Adrenal gland (tissue), 12 donors: ENCODE results near the gene NELFCD. TPM values are rescaled to one million over a fixed set of nuclear protein-coding genes. Genes with fewer than 3 reads are reported as not detected.
"Not testable (repeated sequence)": the region's sequence is repeated elsewhere in the genome, so short reads cannot be mapped to it uniquely, and the experiment has no call there.

Source experiments
- DNase-seq, 7 donors: peaks; one replicate each; pipeline ENCODE4 v3.0.0-alpha.2; 2019 to 2020
- H3K27ac ChIP-seq, 5 donors: fragments of 200-600 bp; sonication (generic) in 4 of 5; 1 replicate in 3 of 5; 2 replicates in 2 of 5; pipeline versions ENCODE4 v1.5.1 to v1.8.0; 2016 to 2020; ENCODE audit warnings: mild to moderate bottlenecking in 1 of 5
- H3K27me3 ChIP-seq: fragments of 200-600 bp; 2 replicates; pipeline ENCODE4 v1.8.0; 2021
- H3K36me3 ChIP-seq, 2 donors: fragments of 200-600 bp; replicated peaks in 1 of 2; 1 replicate in 1 of 2; 2 replicates in 1 of 2; pipeline versions ENCODE4 v1.5.1 to v1.8.0; 2018 to 2022
- H3K4me1 ChIP-seq, 2 donors: fragments of 200-600 bp; replicated peaks in 1 of 2; 1 replicate in 1 of 2; 2 replicates in 1 of 2; pipeline versions ENCODE4 v1.5.1 to v1.8.0; 2018 to 2021
- H3K4me3 ChIP-seq, 4 donors: fragments of 200-600 bp; sonication (generic) in 3 of 4; one replicate each; pipeline ENCODE4 v1.5.1; 2016 to 2018
- H3K9me3 ChIP-seq, 3 donors: fragments of 200-600 bp; sonication (generic) in 1 of 3; replicated peaks in 1 of 3; 1 replicate in 2 of 3; 2 replicates in 1 of 3; pipeline versions ENCODE4 v1.5.1 to v1.8.0; 2016 to 2021
- POLR2A ChIP-seq, 2 donors: fragments of 450-650 bp; IDR thresholded peaks; one replicate each; pipeline ENCODE4 v1.6.1; 2017; ENCODE audit warnings: antibody characterized with exemption in 2 of 2, mild to moderate bottlenecking in 2 of 2, moderate library complexity in 1 of 2
- WGBS, 4 donors: extraction: QIAGEN DNeasy Blood & Tissue Kit in 2 of 4; methylation state at CpG; one replicate each; pipeline versions ENCODE4 v1.1.5 to v1.1.7; 2013 to 2017; 5-methylcytosine and 5-hydroxymethylcytosine counted together
- intact Hi-C, 2 donors: fragments of 100-400 bp; cut with DNase I; formaldehyde crosslinking; loops; one replicate each; pipeline versions ENCODE4 v1.14.1 to v1.15.0; 2022 to 2023
- polyA plus RNA-seq, 3 donors: library from polyadenylated mRNA; stranded (reverse); fragments of 200-250 nt in 2 of 3; fragments of 350-450 nt in 1 of 3; fragmentation: Illumina TruSeq in 1 of 3; extraction: RNeasy Lipid Tissue Mini Kit (QIAGEN cat#74804) in 1 of 3; gene quantifications; one replicate each; pipeline ENCODE4 v1.2.3, GENCODE V29; 2013 to 2014
- total RNA-seq, 9 donors: library from RNA; depleted of rRNA in 4 of 9; stranded (reverse); fragments of >200 nt in 4 of 9; fragments of 120-200 nt in 1 of 9; fragmentation: NEBNext Ultra II Directional in 1 of 9; extraction: Animal tissue kit (Norgen Biotek cat#: 25700) in 1 of 9; gene quantifications; one replicate each; pipeline versions ENCODE4 v1.1.0 to v1.2.4, GENCODE V29; 2013 to 2023
- TF ChIP-seq, protein P1 (sequence below), 6 experiments: fragments of 450-650 bp in 4 of 6; fragments of 200-600 bp in 2 of 6; sonication (generic) in 1 of 6; IDR thresholded peaks; 1 replicate in 5 of 6; 2 replicates in 1 of 6; pipeline versions ENCODE4 v1.5.1 to v1.8.0; 2016 to 2021; ENCODE audit warnings: antibody characterized with exemption in 6 of 6, mild to moderate bottlenecking in 2 of 6, moderate library complexity in 1 of 6
- donor health status: healthy with polysubstance abuse.
- donor health status: Bipolar disorder and iron deficiency.
- donor health status: DM: yes; HTN: yes; CAD: no.
- donor health status: DM: no; HTN: no; CAD: no.
- donor health status: DM: no; HTN: no; CAD: no.
- donor health status: DM: yes; HTN: yes; CAD: no.

NELFCD gene
- total and polyA plus RNA-seq, 12 donors: 47.1 to 107 (median 75.0) TPM

DNA sequence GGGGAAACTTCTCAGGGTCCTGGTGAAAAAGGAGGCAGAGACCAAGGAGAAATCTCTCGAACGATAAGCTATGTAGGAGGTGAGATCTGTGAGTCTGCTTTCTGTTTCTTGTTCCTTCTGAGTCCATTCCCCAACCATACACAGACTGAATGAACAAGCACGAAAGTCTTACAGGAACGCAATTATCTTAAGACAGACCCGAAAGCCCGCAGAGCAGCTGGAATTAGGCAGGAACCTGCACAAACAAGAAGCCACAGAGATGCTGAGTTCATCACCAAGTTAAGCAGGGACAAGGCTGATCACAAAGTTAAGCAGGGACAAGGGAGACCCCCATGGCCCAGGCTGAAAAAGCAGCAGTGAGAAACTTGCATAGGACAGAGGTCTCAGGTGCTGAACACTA, 21.4 kb upstream of the NELFCD start:
- H3K27ac ChIP-seq: no peak overlapping the region
- intact Hi-C loops: no loop called here
- H3K4me3 ChIP-seq: no peak overlapping the region
- no peaks in the 10 kb centered on the region for H3K4me1 ChIP-seq
- no peak for DNase-seq
- H3K27me3 ChIP-seq: no peaks in the 10 kb centered on the region
- TF ChIP-seq POLR2A (IDR thresholded peaks at IDR 0.05): no peak
- TF ChIP-seq, protein P1, sequence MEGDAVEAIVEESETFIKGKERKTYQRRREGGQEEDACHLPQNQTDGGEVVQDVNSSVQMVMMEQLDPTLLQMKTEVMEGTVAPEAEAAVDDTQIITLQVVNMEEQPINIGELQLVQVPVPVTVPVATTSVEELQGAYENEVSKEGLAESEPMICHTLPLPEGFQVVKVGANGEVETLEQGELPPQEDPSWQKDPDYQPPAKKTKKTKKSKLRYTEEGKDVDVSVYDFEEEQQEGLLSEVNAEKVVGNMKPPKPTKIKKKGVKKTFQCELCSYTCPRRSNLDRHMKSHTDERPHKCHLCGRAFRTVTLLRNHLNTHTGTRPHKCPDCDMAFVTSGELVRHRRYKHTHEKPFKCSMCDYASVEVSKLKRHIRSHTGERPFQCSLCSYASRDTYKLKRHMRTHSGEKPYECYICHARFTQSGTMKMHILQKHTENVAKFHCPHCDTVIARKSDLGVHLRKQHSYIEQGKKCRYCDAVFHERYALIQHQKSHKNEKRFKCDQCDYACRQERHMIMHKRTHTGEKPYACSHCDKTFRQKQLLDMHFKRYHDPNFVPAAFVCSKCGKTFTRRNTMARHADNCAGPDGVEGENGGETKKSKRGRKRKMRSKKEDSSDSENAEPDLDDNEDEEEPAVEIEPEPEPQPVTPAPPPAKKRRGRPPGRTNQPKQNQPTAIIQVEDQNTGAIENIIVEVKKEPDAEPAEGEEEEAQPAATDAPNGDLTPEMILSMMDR (IDR thresholded peaks at IDR 0.05): no peak
- no peaks in the 10 kb centered on the region for H3K9me3 ChIP-seq
- no peaks in the 10 kb centered on the region for H3K36me3 ChIP-seq
- 73 to 86% (median 81%) methylated on average over 6 of the region's 6 CpGs for WGBS, 4 donors

DNA sequence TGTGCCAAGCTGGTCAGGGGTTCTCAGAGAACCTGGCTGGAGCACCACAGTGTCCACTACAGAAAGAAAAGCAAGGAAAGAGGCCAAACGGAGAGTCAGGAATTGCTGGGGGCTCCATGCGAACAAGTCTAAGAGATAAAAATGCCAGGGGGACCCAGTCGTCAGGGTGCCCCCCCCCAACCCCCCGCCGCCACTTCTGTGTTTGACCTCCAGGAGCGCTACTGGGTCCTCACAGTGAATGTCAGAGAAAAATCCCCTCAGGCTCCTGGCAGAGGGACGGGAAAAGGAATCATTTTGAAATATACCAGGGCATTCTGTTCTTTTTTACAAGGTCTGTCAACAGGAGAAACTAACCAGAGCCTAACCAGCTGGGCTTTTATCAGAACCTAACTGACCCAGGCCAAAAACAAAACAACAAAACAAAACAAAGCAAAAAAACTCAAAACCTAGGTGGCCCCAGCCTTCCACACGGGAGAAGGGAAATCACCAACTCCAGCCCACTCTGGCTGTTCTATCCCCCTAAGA, 17.9 kb upstream of the NELFCD start:
- Histone ChIP-seq H3K36me3 (no peaks in the 10 kb centered on the region), H3K27me3 (no peaks in the 10 kb centered on the region), H3K4me1 (no peaks in the 10 kb centered on the region), H3K27ac (no peak overlapping the region), H3K4me3 (no peak overlapping the region), H3K9me3 (no peaks in the 10 kb centered on the region)
- TF ChIP-seq POLR2A (IDR thresholded peaks at IDR 0.05): no peak
- WGBS, 4 donors: 59 to 77% (median 63%) methylated on average over 6 to 8 of the region's 8 CpGs
- DNase-seq: no peak
- intact Hi-C loops: no loop called here

DNA sequence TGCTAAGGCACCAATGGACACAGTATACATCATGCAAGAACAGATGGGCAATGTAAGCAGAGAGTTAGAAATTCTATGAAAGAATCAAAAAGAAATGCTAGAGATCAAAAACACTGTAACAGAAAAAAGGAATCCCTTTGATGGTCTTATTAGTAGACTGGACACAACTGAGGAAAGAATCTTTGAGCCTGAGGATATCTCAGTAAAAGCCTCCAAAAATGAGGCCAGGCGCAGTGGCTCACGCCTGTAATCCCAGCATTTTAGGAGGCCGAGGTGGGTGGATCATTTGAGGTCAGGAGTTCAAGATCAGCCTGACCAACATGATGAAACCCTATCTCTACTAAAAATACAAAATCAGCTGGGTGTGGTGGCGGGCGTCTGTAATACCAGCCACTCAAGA, 17.1 kb upstream of the NELFCD start:
- intact Hi-C loops, H3K36me3 ChIP-seq, H3K27me3 ChIP-seq, DNase-seq, H3K27ac ChIP-seq, H3K4me1 ChIP-seq, H3K4me3 ChIP-seq, H3K9me3 ChIP-seq: not testable (repeated sequence)
- 85 to 88% (median 86%) methylated on average over 5 of the region's 5 CpGs for WGBS, 4 donors

DNA sequence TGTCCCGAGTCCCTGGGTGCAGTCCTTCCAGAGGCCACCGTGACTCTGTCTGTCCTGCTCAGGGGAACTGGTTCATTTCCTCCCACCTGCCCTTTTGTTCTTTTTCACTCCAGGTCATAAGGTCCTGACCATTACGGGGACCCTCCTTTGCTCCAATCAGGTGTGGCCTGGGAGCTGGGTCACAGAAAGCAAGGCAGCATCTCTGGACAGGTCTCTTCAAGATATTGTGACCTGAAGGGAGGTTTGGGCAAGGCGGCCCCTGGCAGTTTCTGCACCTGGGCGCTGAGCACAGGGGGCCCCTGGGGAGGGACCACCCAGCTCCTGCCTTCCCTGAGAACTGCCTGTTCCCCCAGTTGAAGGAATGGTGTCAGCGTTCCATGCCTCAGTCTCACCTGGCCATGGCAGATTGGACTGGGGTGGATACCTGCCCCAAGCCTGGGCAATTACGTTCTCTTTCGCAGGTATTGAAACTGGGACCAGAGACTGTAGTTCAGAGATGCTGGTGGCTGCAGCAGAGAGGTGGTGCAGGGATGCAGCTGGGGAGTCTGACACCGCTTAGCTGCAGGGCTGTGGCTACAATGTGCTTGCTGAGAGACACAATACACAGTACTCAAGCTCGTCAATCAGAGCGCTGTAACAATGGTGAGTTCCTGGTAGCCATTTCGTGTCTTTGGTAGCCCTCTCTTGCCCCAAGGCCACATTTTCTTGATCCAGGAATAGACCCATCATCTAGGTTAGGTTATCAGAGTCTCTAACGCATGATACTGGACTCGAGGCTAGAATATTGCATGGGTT, 15.6 kb upstream of the NELFCD start:
- no peak for DNase-seq
- H3K4me1 ChIP-seq: no peaks in the 10 kb centered on the region
- TF ChIP-seq, protein P1 (IDR thresholded peaks at IDR 0.05): no peak
- TF ChIP-seq POLR2A (IDR thresholded peaks at IDR 0.05): no peak
- no peaks in the 10 kb centered on the region for H3K27me3 ChIP-seq
- no peak overlapping the region for H3K4me3 ChIP-seq
- 73 to 79% (median 75%) methylated on average over 12 to 14 of the region's 14 CpGs for whole genome bisulfite sequencing, 4 donors
- intact Hi-C loops: no loop called here
- peaks cover 0 to 4% (median 0%) of the 10 kb centered on the region in 3 donors for H3K9me3 ChIP-seq
- H3K27ac ChIP-seq: no peak overlapping the region
- no peaks in the 10 kb centered on the region for H3K36me3 ChIP-seq

DNA sequence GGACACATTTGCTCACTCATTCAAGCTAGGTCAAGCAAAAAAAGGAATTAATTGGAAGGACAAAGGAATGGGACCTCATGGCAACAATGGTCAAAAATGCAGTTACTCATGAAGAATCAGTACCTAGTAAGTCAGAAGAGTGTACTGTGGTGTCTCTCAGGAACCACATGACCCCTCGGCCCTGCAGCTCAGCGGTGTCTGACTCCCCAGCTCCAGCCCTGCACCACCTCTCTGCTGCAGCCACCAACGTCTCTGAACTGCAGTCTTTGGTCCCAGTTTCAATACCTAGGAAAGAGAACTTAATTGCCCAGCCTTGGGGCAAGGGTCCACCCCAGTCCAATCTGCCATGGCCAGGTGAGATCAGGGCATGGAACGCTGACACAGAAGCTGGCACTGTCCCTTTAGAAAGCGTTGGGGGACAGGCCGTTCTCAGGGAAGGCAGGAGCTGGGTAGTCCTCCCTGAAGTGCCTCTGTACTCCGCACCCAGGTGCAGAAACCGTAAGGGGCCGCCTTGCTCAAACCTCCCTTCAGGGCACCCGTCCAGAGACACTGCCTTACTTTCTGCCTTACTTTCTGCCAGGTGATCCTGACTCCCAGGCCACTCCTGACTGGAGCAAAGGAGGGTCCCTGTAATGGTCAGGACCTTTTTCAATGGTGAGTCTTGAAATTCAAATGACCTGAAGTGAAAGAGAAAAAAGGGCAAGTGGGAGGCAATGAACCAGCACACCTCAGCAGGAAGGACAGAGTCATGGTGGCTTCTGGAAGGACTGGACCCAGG, 13.2 kb upstream of the NELFCD start:
- H3K36me3 ChIP-seq: no peaks in the 10 kb centered on the region
- TF ChIP-seq, protein P1 (IDR thresholded peaks at IDR 0.05): no peak
- TF ChIP-seq POLR2A (IDR thresholded peaks at IDR 0.05): no peak
- no peak for DNase-seq
- no peaks in the 10 kb centered on the region for H3K27me3 ChIP-seq
- no peak overlapping the region for H3K27ac ChIP-seq
- no peaks in the 10 kb centered on the region for H3K4me1 ChIP-seq
- no peak overlapping the region for H3K4me3 ChIP-seq
- H3K9me3 ChIP-seq: peaks cover 0 to 4% (median 0%) of the 10 kb centered on the region in 3 donors
- WGBS, 4 donors: 83 to 89% (median 86%) methylated on average over 10 of the region's 10 CpGs
- intact Hi-C loops: no loop called here
